Measurements from ENCODE around the gene SGCB. TPM values are rescaled to one million over a fixed set of nuclear protein-coding genes. Genes with fewer than 3 reads are reported as not detected.

SGCB gene
- total and polyA plus RNA-seq, 4 donors = 6.4 to 39.9 (median 15.5) TPM

- Histone ChIP-seq H3K9me3 (ENCODE audit: control insufficient read depth in 4 of 4, insufficient read depth in 3 of 4, low read length in 3 of 4) (peaks cover 0 to 14% (median 0%) of the 10 kb centered on the region in 4 donors), H3K4me1 (ENCODE audit: control insufficient read depth in 5 of 5, insufficient read depth in 5 of 5, low read length in 5 of 5) (no peaks in the 10 kb centered on the region), H3K27me3 (ENCODE audit: control insufficient read depth in 3 of 3, insufficient read depth in 3 of 3, low read length in 2 of 3) (no peaks in the 10 kb centered on the region), H3K36me3 (ENCODE audit: control insufficient read depth in 4 of 4, insufficient read depth in 4 of 4, low read length in 4 of 4) (no peaks in the 10 kb centered on the region), H3K4me3 (no peak overlapping the region), H3K27ac (ENCODE audit: low read depth in 1 of 2, low read length in 1 of 2) (no peak overlapping the region), H3K9ac (ENCODE audit: insufficient read depth in 1 of 2, low read length in 2 of 2) (no peak overlapping the region)
- no peak for TF ChIP-seq CTCF (IDR thresholded peaks at IDR 0.05; ENCODE audit: control extremely low read depth, extremely low read depth)
- no peak for ATAC-seq (ENCODE audit: insufficient read depth, low FRiP score)
- no peak for DNase-seq
Observed at GRCh38 chr4:51997647-51998046, 40.5 kb downstream of the SGCB start.

- Histone ChIP-seq H3K4me3 (no peak overlapping the region), H3K27me3 (ENCODE audit: control insufficient read depth in 3 of 3, insufficient read depth in 3 of 3, low read length in 2 of 3) (no peaks in the 10 kb centered on the region), H3K9me3 (ENCODE audit: control insufficient read depth in 4 of 4, insufficient read depth in 3 of 4, low read length in 3 of 4) (peaks cover 0 to 14% (median 2%) of the 10 kb centered on the region in 4 donors), H3K4me1 (ENCODE audit: control insufficient read depth in 5 of 5, insufficient read depth in 5 of 5, low read length in 5 of 5) (no peaks in the 10 kb centered on the region), H3K27ac (ENCODE audit: low read depth in 1 of 2, low read length in 1 of 2) (no peak overlapping the region), H3K36me3 (ENCODE audit: control insufficient read depth in 4 of 4, insufficient read depth in 4 of 4, low read length in 4 of 4) (no peaks in the 10 kb centered on the region), H3K9ac (ENCODE audit: insufficient read depth in 1 of 2, low read length in 2 of 2) (no peak overlapping the region)
- WGBS, 2 donors = 62 to 63% methylated on average over 20 of the region's 20 CpGs
- DNase-seq (no peak), ATAC-seq (ENCODE audit: insufficient read depth, low FRiP score) (no peak)
- no peak for TF ChIP-seq CTCF (IDR thresholded peaks at IDR 0.05; ENCODE audit: control extremely low read depth, extremely low read depth)
Observed at GRCh38 chr4:51995647-51996220, 42.4 kb downstream of the SGCB start.

Small RNA genes within 50 kb of the gene (small RNA-seq; reads per million reads assigned to genes)
- gene AC104784.1 (ENCODE audit: low replicate concordance) = not detected

Other genes with a start within 250 kb of the SGCB start
- gene DCUN1D4, start 195.1 kb downstream of the SGCB start, total RNA-seq = 10 to 100 TPM; 26.0 to 43.9 TPM
- gene DCUN1D4, start 195.1 kb downstream of the SGCB start, polyA plus RNA-seq = 10 to 100 TPM in 1 of 2 donors, 1 to 10 TPM in 1; 8.8 to 10.7 TPM
- gene LRRC66, start 17.9 kb downstream of the SGCB start, total RNA-seq = under 1 TPM; 0.14 to 0.28 TPM
- gene LRRC66, start 17.9 kb downstream of the SGCB start, polyA plus RNA-seq = under 1 TPM; 0.05 to 0.10 TPM
- 10 to 100 TPM; 33.4 to 56.5 TPM for gene SPATA18, start 13.0 kb upstream of the SGCB start, total RNA-seq
- gene SPATA18, start 13.0 kb upstream of the SGCB start, polyA plus RNA-seq = 10 to 100 TPM in 1 of 2 donors, 1 to 10 TPM in 1; 6.6 to 11.7 TPM